ENCODE results near the gene ANTXR1. TPM values are rescaled to one million over a fixed set of nuclear protein-coding genes. Genes with fewer than 3 reads are reported as not detected.

ANTXR1 gene
- total RNA-seq, 1 donor from 2014 or later: not detected

- Mint-ChIP-seq H3K4me1 (ENCODE audit: low read depth) (no peaks in the 10 kb centered on the region), H3K27ac (no peak overlapping the region), H3K4me3 (no peak overlapping the region), H3K27me3 (ENCODE audit: insufficient read depth) (peaks cover 6% of the 10 kb centered on the region), H3K9me3 (no peaks in the 10 kb centered on the region), H3K36me3 (ENCODE audit: low read depth) (no peaks in the 10 kb centered on the region)
- intact Hi-C loops (cut with micrococcal nuclease): no loop called here
- DNase-seq (ENCODE audit: low spot score): no peak
Observed at GRCh38 chr2:69125816-69126215, 112.8 kb downstream of the ANTXR1 start.

- Mint-ChIP-seq H3K9me3 (no peaks in the 10 kb centered on the region), H3K27me3 (ENCODE audit: insufficient read depth) (peaks cover 6% of the 10 kb centered on the region), H3K4me3 (no peak overlapping the region), H3K4me1 (ENCODE audit: low read depth) (no peaks in the 10 kb centered on the region), H3K36me3 (ENCODE audit: low read depth) (no peaks in the 10 kb centered on the region), H3K27ac (no peak overlapping the region)
- intact Hi-C loops (cut with micrococcal nuclease): no loop called here
- no peak for DNase-seq (ENCODE audit: low spot score)
Observed at GRCh38 chr2:69126341-69126740, 113.4 kb downstream of the ANTXR1 start.

- H3K36me3 Mint-ChIP-seq (ENCODE audit: low read depth): no peaks in the 10 kb centered on the region
Observed at GRCh38 chr2:69131452-69131851, 118.5 kb downstream of the ANTXR1 start.

GRCh38 chr2:69131983-69132675, 119.2 kb downstream of the ANTXR1 start:
- Mint-ChIP-seq H3K9me3 (no peaks in the 10 kb centered on the region), H3K36me3 (ENCODE audit: low read depth) (no peaks in the 10 kb centered on the region), H3K27ac (no peak overlapping the region), H3K4me3 (no peak overlapping the region), H3K27me3 (ENCODE audit: insufficient read depth) (peaks cover 9% of the 10 kb centered on the region), H3K4me1 (ENCODE audit: low read depth) (no peaks in the 10 kb centered on the region)
- no peak for DNase-seq (ENCODE audit: low spot score)
- intact Hi-C loops (cut with micrococcal nuclease): no loop called here

More at GRCh38 chr2:69131452-69131851, 118.5 kb downstream of the ANTXR1 start:
- intact Hi-C loops (cut with micrococcal nuclease): no loop called here
- Mint-ChIP-seq H3K4me3 (no peak overlapping the region), H3K9me3 (no peaks in the 10 kb centered on the region), H3K27me3 (ENCODE audit: insufficient read depth) (peaks cover 9% of the 10 kb centered on the region), H3K27ac (no peak overlapping the region), H3K4me1 (ENCODE audit: low read depth) (no peaks in the 10 kb centered on the region)
- DNase-seq (ENCODE audit: low spot score): no peak

- Mint-ChIP-seq H3K9me3 (no peaks in the 10 kb centered on the region), H3K36me3 (ENCODE audit: low read depth) (no peaks in the 10 kb centered on the region), H3K27me3 (ENCODE audit: insufficient read depth) (peaks cover 11% of the 10 kb centered on the region), H3K4me3 (no peak overlapping the region), H3K4me1 (ENCODE audit: low read depth) (no peaks in the 10 kb centered on the region), H3K27ac (no peak overlapping the region)
- no peak for DNase-seq (ENCODE audit: low spot score)
- intact Hi-C loops (cut with micrococcal nuclease): no loop called here
Observed at GRCh38 chr2:69132960-69133590, 120.1 kb downstream of the ANTXR1 start.

GRCh38 chr2:69133898-69134297, 120.9 kb downstream of the ANTXR1 start:
- no peak overlapping the region for H3K4me3 Mint-ChIP-seq
- no peaks in the 10 kb centered on the region for H3K9me3 Mint-ChIP-seq
- intact Hi-C loops (cut with micrococcal nuclease): no loop called here
- no peak overlapping the region for H3K27ac Mint-ChIP-seq
- peaks cover 12% of the 10 kb centered on the region for H3K27me3 Mint-ChIP-seq (ENCODE audit: insufficient read depth)
- H3K4me1 Mint-ChIP-seq (ENCODE audit: low read depth): no peaks in the 10 kb centered on the region
- DNase-seq (ENCODE audit: low spot score): no peak
- no peaks in the 10 kb centered on the region for H3K36me3 Mint-ChIP-seq (ENCODE audit: low read depth)

GRCh38 chr2:69134306-69134945, 121.4 kb downstream of the ANTXR1 start:
- intact Hi-C loops (cut with micrococcal nuclease): no loop called here
- H3K9me3 Mint-ChIP-seq: no peaks in the 10 kb centered on the region
- H3K4me1 Mint-ChIP-seq (ENCODE audit: low read depth): no peaks in the 10 kb centered on the region
- H3K36me3 Mint-ChIP-seq (ENCODE audit: low read depth): no peaks in the 10 kb centered on the region
- peaks cover 17% of the 10 kb centered on the region for H3K27me3 Mint-ChIP-seq (ENCODE audit: insufficient read depth)
- no peak for DNase-seq (ENCODE audit: low spot score)
- no peak overlapping the region for H3K27ac Mint-ChIP-seq
- H3K4me3 Mint-ChIP-seq: no peak overlapping the region

- no peak for DNase-seq (ENCODE audit: low spot score)
- Mint-ChIP-seq H3K9me3 (no peaks in the 10 kb centered on the region), H3K4me1 (ENCODE audit: low read depth) (no peaks in the 10 kb centered on the region), H3K27ac (no peak overlapping the region), H3K36me3 (ENCODE audit: low read depth) (no peaks in the 10 kb centered on the region), H3K27me3 (ENCODE audit: insufficient read depth) (peaks cover 30% of the 10 kb centered on the region), H3K4me3 (no peak overlapping the region)
- intact Hi-C loops (cut with micrococcal nuclease): no loop called here
Observed at GRCh38 chr2:69138247-69138772, 125.3 kb downstream of the ANTXR1 start.

- Mint-ChIP-seq H3K27ac (no peak overlapping the region), H3K27me3 (ENCODE audit: insufficient read depth) (peaks cover 34% of the 10 kb centered on the region), H3K36me3 (ENCODE audit: low read depth) (no peaks in the 10 kb centered on the region), H3K4me1 (ENCODE audit: low read depth) (no peaks in the 10 kb centered on the region), H3K4me3 (no peak overlapping the region), H3K9me3 (no peaks in the 10 kb centered on the region)
- intact Hi-C loops (cut with micrococcal nuclease): no loop called here
- no peak for DNase-seq (ENCODE audit: low spot score)
Observed at GRCh38 chr2:69138793-69139459, 125.9 kb downstream of the ANTXR1 start.

GRCh38 chr2:69139778-69140670, 127.0 kb downstream of the ANTXR1 start:
- no peaks in the 10 kb centered on the region for H3K9me3 Mint-ChIP-seq
- DNase-seq (ENCODE audit: low spot score): no peak
- H3K4me1 Mint-ChIP-seq (ENCODE audit: low read depth): no peaks in the 10 kb centered on the region
- intact Hi-C loops (cut with micrococcal nuclease): no loop called here
- no peak overlapping the region for H3K27ac Mint-ChIP-seq
- H3K36me3 Mint-ChIP-seq (ENCODE audit: low read depth): no peaks in the 10 kb centered on the region
- H3K4me3 Mint-ChIP-seq: no peak overlapping the region
- peaks cover 34% of the 10 kb centered on the region for H3K27me3 Mint-ChIP-seq (ENCODE audit: insufficient read depth)

- intact Hi-C loops (cut with micrococcal nuclease): no loop called here
- Mint-ChIP-seq H3K36me3 (ENCODE audit: low read depth) (no peaks in the 10 kb centered on the region), H3K27ac (no peak overlapping the region), H3K9me3 (no peaks in the 10 kb centered on the region), H3K4me1 (ENCODE audit: low read depth) (no peaks in the 10 kb centered on the region), H3K27me3 (ENCODE audit: insufficient read depth) (peaks cover 34% of the 10 kb centered on the region), H3K4me3 (no peak overlapping the region)
- DNase-seq (ENCODE audit: low spot score): no peak
Observed at GRCh38 chr2:69141061-69141460, 128.1 kb downstream of the ANTXR1 start.

GRCh38 chr2:69143748-69144360, 130.9 kb downstream of the ANTXR1 start:
- no peaks in the 10 kb centered on the region for H3K4me1 Mint-ChIP-seq (ENCODE audit: low read depth)
- H3K4me3 Mint-ChIP-seq: no peak overlapping the region
- peaks cover 29% of the 10 kb centered on the region for H3K27me3 Mint-ChIP-seq (ENCODE audit: insufficient read depth)
- H3K27ac Mint-ChIP-seq: no peak overlapping the region
- no peak for DNase-seq (ENCODE audit: low spot score)
- no peaks in the 10 kb centered on the region for H3K9me3 Mint-ChIP-seq
- intact Hi-C loops (cut with micrococcal nuclease): no loop called here
- H3K36me3 Mint-ChIP-seq (ENCODE audit: low read depth): no peaks in the 10 kb centered on the region

All from activated T-helper 1 cell treated with anti-CD3 and anti-CD28 coated beads, Interleukin-12 subunit alpha, Interleukin-12 subunit beta, Interleukin-2, Interleukin-4 antibody, amounts not matched to agents 30 ng/mL and 10 ng/mL and 1 ng/mL, durations not matched to agents 14 hours and 24 hours and 36 hours (primary cell).